DOHH2 (cell line): ENCODE data around the gene ZNF280C.

Experiments
- CTCF ChIP-seq: fragments of 200-600 bp; sonication (generic); IDR thresholded peaks from one replicate; pipeline ENCODE4 v1.5.1; 2014; ENCODE audit warnings: antibody characterized with exemption, mild to moderate bottlenecking, low read depth, low read length; ENCODE audit not compliant: poor library complexity, severe bottlenecking
- EZH2phosphoT487 ChIP-seq: fragments of 200-600 bp; sonication (generic); IDR thresholded peaks from 2 replicates; pipeline ENCODE4 v1.6.1; 2017; ENCODE audit warnings: borderline replicate concordance, mild to moderate bottlenecking, antibody characterized with exemption, low read length, moderate library complexity, mixed read lengths

DNA sequence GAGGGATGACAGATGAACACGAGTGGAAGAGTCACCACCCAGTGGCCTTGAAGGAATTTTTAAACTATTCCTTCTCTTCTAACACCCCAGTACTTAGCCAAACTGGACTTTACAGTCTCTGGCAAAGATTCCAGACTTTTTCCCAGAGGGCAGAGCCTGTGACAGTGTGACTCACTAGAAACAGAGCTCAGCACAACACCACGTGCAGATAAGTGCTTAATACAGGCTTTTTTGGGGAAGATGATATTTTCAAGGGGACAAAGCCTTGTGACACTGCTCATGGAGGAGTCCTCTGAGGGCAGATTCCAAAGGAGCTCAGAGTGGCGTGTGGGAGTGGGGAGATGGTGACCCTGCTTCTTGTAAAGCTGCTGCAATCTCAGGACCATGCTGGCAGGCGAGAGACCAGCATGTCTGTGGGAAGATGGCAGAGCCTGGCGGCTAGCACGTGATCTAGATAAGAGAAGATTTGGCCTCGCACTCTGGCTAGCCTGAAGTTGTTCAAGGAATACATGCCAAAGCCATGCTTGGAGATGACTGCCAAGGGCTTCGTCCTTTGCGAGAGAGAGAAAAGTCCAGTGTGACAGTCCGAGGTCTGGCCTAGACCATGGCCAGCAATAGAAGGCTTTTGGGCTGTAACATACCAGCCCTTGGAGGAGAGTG lies 94.5 kb downstream of the ZNF280C start:
- TF ChIP-seq CTCF (no peak), EZH2phosphoT487 (no peak)
